Lung (tissue), 12 donors: ENCODE measurements around the gene SLC38A6. TPM values are rescaled to one million over a fixed set of nuclear protein-coding genes. Genes with fewer than 3 reads are reported as not detected.

Experiments
- ATAC-seq: fragments of 200-7000 bp; cut with Tn5 transposase; one replicate; pipeline ENCODE4 v1.9.1; 2020; ENCODE audit warnings: moderate number of reproducible peaks; ENCODE audit not compliant: insufficient read depth, low FRiP score
- DNase-seq, 3 donors: peaks; one replicate each; pipeline ENCODE4 v3.0.0-alpha.2; 2013 to 2017
- H3K27ac ChIP-seq, 2 donors: one replicate each; pipeline ENCODE4 v1.5.1; 2013; ENCODE audit warnings: mild to moderate bottlenecking in 2 of 2, moderate library complexity in 2 of 2, control low read depth in 1 of 2, inconsistent platforms in 1 of 2, low read depth in 1 of 2, low read length in 1 of 2
- H3K27me3 ChIP-seq, 3 donors: one replicate each; pipeline ENCODE4 v1.5.1; 2013; ENCODE audit warnings: low read length in 2 of 3; ENCODE audit not compliant: control insufficient read depth in 3 of 3, insufficient read depth in 3 of 3
- H3K36me3 ChIP-seq, 4 donors: one replicate each; pipeline ENCODE4 v1.5.1; 2013; ENCODE audit warnings: low read length in 4 of 4, mild to moderate bottlenecking in 1 of 4, moderate library complexity in 1 of 4; ENCODE audit not compliant: control insufficient read depth in 4 of 4, insufficient read depth in 4 of 4
- H3K4me1 ChIP-seq, 5 donors: one replicate each; pipeline ENCODE4 v1.5.1; 2013; ENCODE audit warnings: low read length in 5 of 5, mild to moderate bottlenecking in 2 of 5, moderate library complexity in 1 of 5; ENCODE audit not compliant: control insufficient read depth in 5 of 5, insufficient read depth in 5 of 5
- H3K4me3 ChIP-seq: one replicate; pipeline ENCODE4 v1.5.1; 2013; ENCODE audit warnings: mild to moderate bottlenecking, control low read depth, moderate library complexity
- H3K9ac ChIP-seq, 2 donors: one replicate each; pipeline ENCODE4 v1.5.1; 2013; ENCODE audit warnings: low read length in 2 of 2, control low read depth in 1 of 2; ENCODE audit not compliant: insufficient read depth in 1 of 2
- H3K9me3 ChIP-seq, 4 donors: one replicate each; pipeline ENCODE4 v1.5.1; 2013; ENCODE audit warnings: low read length in 3 of 4, mild to moderate bottlenecking in 1 of 4, moderate library complexity in 1 of 4; ENCODE audit not compliant: control insufficient read depth in 4 of 4, insufficient read depth in 3 of 4
- CTCF ChIP-seq: IDR thresholded peaks from 2 replicates; pipeline ENCODE4 v1.5.1; 2012; ENCODE audit warnings: mild to moderate bottlenecking; ENCODE audit errors: control extremely low read depth, extremely low read depth
- WGBS, 2 donors: extraction: QIAGEN DNeasy Blood & Tissue Kit; methylation state at CpG; one replicate each; pipeline ENCODE4 v1.1.7; 2013; 5-methylcytosine and 5-hydroxymethylcytosine counted together
- polyA plus RNA-seq, 2 donors: library from polyadenylated mRNA; stranded (reverse); fragments of 200-250 nt; gene quantifications; one replicate each; pipeline ENCODE4 v1.2.1, GENCODE V29; 2013
- total RNA-seq, 2 donors: library from RNA; depleted of rRNA in 1 of 2; stranded (reverse); fragments of >200 nt in 1 of 2; gene quantifications; one replicate each; pipeline ENCODE4 v1.2.1, GENCODE V29; 2014 to 2021
- donor health status: control.
- donor health status: control.
- donor health status: Bipolar disorder and iron deficiency.
- donor health status: healthy.
- donor health status: DM: yes; HTN: yes; CAD: no.

SLC38A6 gene
- total and polyA plus RNA-seq, 4 donors = 10.0 to 62.4 (median 25.0) TPM

DNA sequence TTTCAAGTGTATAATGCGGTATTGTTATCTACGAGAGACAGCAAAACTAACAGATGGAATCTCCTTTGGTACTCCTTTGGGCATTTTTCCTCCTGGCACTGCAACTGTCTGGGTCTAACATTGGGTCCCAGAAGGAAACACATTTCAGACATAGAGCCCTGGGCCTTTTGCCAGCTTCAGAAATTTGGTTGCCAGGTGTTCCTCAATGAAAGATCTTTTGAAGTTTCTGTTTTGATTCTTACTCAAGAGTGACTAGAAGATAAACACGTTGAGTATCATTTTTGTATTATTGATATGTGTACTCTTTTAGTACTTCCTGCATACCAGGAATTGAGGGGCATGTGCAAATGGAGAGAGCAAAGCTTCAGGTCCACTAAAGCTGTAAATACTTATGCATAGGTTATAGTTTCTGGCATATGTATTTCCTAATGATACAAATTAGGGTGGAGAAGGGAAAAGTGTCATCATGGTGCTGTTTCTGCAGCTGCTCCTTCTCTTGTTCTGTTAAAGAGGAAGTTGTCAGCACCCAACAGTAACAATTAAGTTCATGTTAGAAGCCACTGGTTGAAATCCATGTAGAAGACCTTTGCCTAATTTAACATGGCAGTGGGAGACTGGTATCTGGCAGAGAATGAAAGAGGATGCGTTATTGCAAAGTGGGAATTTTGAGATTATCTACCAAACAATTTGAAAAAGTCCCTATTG, 53.5 kb downstream of the SLC38A6 start:
- Histone ChIP-seq H3K9me3 (no peaks in the 10 kb centered on the region), H3K9ac (no peak overlapping the region), H3K27me3 (no peaks in the 10 kb centered on the region), H3K4me3 (no peak overlapping the region), H3K36me3 (no peaks in the 10 kb centered on the region), H3K4me1 (peaks cover 0 to 9% (median 0%) of the 10 kb centered on the region in 5 donors), H3K27ac (no peak overlapping the region)
- WGBS, 2 donors = 55 to 64% methylated on average over 4 of the region's 4 CpGs
- ATAC-seq = no peak
- peak in 2 of 3 donors; percentile 12 to 31 for DNase-seq
- TF ChIP-seq CTCF = no peak

- Histone ChIP-seq H3K9me3 (no peaks in the 10 kb centered on the region), H3K36me3 (no peaks in the 10 kb centered on the region), H3K4me3 (no peak overlapping the region), H3K9ac (no peak overlapping the region), H3K27ac (no peak overlapping the region), H3K27me3 (no peaks in the 10 kb centered on the region), H3K4me1 (peaks cover 0 to 9% (median 0%) of the 10 kb centered on the region in 5 donors)
- ATAC-seq = no peak
- 96 to 98% methylated on average over 3 of the region's 3 CpGs for WGBS, 2 donors
- no peak for TF ChIP-seq CTCF
- DNase-seq = peak in 2 of 3 donors; percentile 18 to 25
These were observed 56.2 kb downstream of the SLC38A6 start for GRCh38 chr14:61037215-61037614.

- Histone ChIP-seq H3K9me3 (no peaks in the 10 kb centered on the region), H3K36me3 (no peaks in the 10 kb centered on the region), H3K9ac (no peak overlapping the region), H3K4me3 (no peak overlapping the region), H3K27me3 (no peaks in the 10 kb centered on the region), H3K4me1 (peaks cover 0 to 8% (median 0%) of the 10 kb centered on the region in 5 donors), H3K27ac (no peak overlapping the region)
- ATAC-seq (no peak), DNase-seq (no peak)
- 87 to 92% methylated on average over 3 of the region's 3 CpGs for WGBS, 2 donors
- no peak for TF ChIP-seq CTCF
These were observed 60.7 kb downstream of the SLC38A6 start for GRCh38 chr14:61041704-61042103.

- Histone ChIP-seq H3K9me3 (no peaks in the 10 kb centered on the region), H3K4me3 (no peak overlapping the region), H3K27ac (no peak overlapping the region), H3K4me1 (peaks cover 0 to 4% (median 0%) of the 10 kb centered on the region in 5 donors), H3K27me3 (no peaks in the 10 kb centered on the region), H3K36me3 (no peaks in the 10 kb centered on the region), H3K9ac (no peak overlapping the region)
- ATAC-seq (no peak), DNase-seq (no peak)
- no peak for TF ChIP-seq CTCF
These were observed 61.2 kb downstream of the SLC38A6 start for GRCh38 chr14:61042220-61042619.
